Bronchial epithelial cell (primary cell): ENCODE measurements around the gene CLDN14. TPM values are rescaled to one million over a fixed set of nuclear protein-coding genes. Genes with fewer than 3 reads are reported as not detected.
A peak's percentile ranks its signal among the peaks of the same experiment; 100 is the strongest.

Experiments
- DNase-seq: peaks from one replicate; pipeline ENCODE4 v3.0.0-alpha.2; 2010; ENCODE audit warnings: low read depth
- FAIRE-seq: peaks from 2 replicates; lab custom pipeline; 2011; peaks lifted over from hg19 to GRCh38; lab: Jason Lieb, UNC
- H3K27me3 ChIP-seq: 2 replicates; pipeline ENCODE4 v1.5.1; 2011; ENCODE audit warnings: low read length; ENCODE audit not compliant: control insufficient read depth, insufficient read depth
- H3K36me3 ChIP-seq: 2 replicates; pipeline ENCODE4 v1.5.1; 2011; ENCODE audit warnings: low read length; ENCODE audit not compliant: control insufficient read depth, insufficient read depth
- H3K4me3 ChIP-seq: 2 replicates; pipeline ENCODE4 v1.5.1; 2011; ENCODE audit warnings: mild to moderate bottlenecking, low read depth, low read length, control low read depth
- CTCF ChIP-seq: IDR thresholded peaks from 2 replicates; pipeline ENCODE4 v1.5.1; 2011; ENCODE audit warnings: mild to moderate bottlenecking, moderate library complexity, low read length, control low read depth, inconsistent platforms; ENCODE audit not compliant: insufficient read depth, severe bottlenecking
- total RNA-seq: library from RNA; depleted of rRNA; stranded (reverse); fragments of >200 nt; gene quantifications from 2 replicates; pipeline ENCODE4 v1.2.1, GENCODE V29; 2014

Gene CLDN14
- total RNA-seq, 1 donor from 2014 or later = not detected

- Histone ChIP-seq H3K27me3 (no peaks in the 10 kb centered on the region), H3K4me3 (no peak overlapping the region), H3K36me3 (no peaks in the 10 kb centered on the region)
- FAIRE-seq (no peak), DNase-seq (no peak)
- no peak for TF ChIP-seq CTCF
These were observed 55.3 kb downstream of the CLDN14 start for GRCh38 chr21:36424592-36424991.

DNA sequence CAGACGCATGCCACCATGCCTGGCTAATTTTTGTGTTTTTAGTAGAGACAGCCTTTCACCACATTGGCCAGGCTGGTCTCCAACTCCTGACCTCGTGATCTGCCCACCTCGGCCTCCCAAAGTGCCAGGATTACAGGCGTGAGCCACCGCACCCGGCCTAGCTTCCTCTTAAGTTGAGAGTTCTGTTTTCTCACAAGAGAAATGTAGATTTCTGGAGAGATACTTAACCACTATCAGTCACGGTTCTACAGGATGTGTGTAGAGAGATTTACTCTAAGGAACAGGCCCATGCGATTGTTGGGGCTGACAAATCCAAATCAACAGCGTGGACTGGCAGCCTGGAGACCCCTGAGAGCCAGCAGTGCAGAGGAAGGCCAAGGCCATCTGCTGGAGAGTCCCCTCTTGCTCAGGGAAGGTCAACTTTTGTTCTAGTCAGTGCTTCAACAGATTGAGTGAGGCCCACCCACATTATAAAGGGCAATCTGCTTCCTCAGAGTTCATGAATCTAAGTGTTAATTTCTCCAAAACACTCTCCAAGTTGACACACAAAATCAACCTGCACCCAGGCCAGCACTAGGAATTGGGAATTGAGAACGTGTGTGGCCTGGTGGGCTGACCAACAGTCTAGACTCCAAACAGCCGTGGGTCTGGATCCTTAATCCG is 56.0 kb downstream of the CLDN14 start:
- Histone ChIP-seq H3K27me3 (no peaks in the 10 kb centered on the region), H3K36me3 (no peaks in the 10 kb centered on the region), H3K4me3 (no peak overlapping the region)
- no peak for TF ChIP-seq CTCF
- no peak for FAIRE-seq
- no peak for DNase-seq

DNA sequence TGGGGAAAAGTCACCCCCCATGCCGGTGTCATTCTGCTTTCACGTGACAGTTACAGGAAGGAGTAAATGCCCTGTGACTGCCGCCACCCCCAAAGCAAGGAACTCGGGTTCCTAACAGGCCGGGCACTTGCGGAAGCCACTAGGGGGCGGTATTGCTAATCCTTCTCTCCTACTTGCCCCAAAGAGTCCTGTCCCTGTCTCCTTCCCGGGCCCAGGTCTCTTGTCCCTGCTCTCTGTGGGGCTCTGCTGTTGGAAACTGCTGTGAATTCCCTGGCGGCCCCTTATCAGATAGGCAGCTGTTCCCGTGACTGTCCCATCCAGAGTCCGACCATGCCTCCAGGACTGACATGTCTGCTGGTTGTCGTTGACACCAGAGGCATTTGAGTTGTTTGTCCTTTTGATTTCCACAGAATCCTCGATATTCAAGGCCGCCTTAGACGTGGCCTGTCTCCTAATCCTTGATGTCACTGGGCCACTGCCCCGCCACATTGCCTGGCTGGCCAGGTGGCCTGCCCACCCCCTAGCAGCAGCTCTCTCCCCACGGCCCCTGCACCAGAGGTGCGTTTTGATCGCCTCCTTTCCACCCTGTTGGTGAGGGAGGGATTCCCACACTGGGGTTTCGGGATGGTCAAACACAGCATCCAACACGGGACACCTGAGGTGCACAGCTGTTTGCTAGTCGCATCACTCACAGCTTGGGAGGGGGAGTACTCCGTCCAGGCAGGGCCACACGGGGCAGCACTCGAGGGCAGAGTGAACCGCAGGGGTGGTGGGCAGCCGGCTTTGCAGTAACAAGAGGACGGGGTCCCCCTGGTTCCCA is 57.4 kb downstream of the CLDN14 start:
- FAIRE-seq (no peak), DNase-seq (peak; percentile 58)
- no peaks in the 10 kb centered on the region for H3K36me3 ChIP-seq
- no peaks in the 10 kb centered on the region for H3K27me3 ChIP-seq
- TF ChIP-seq CTCF = peak; percentile 95
- no peak overlapping the region for H3K4me3 ChIP-seq

- Histone ChIP-seq H3K36me3 (no peaks in the 10 kb centered on the region), H3K27me3 (no peaks in the 10 kb centered on the region), H3K4me3 (no peak overlapping the region)
- no peak for TF ChIP-seq CTCF
- no peak for FAIRE-seq
- no peak for DNase-seq
These were observed 59.2 kb downstream of the CLDN14 start for GRCh38 chr21:36420571-36421339.

GRCh38 chr21:36419996-36420395 is 59.9 kb downstream of the CLDN14 start:
- DNase-seq (peak; percentile 80), FAIRE-seq (no peak)
- H3K27me3 ChIP-seq = no peaks in the 10 kb centered on the region
- no peak overlapping the region for H3K4me3 ChIP-seq
- H3K36me3 ChIP-seq = no peaks in the 10 kb centered on the region
- peak; percentile 89 for TF ChIP-seq CTCF
